Type B pancreatic cell (in vitro differentiated cells): ENCODE data around the gene APOBEC3A. TPM values are rescaled to one million over a fixed set of nuclear protein-coding genes. Genes with fewer than 3 reads are reported as not detected.
"Not testable (repeated sequence)": the region's sequence is repeated elsewhere in the genome, so short reads cannot be mapped to it uniquely, and the experiment has no call there.

Experiments used
- DNase-seq: peaks from one replicate; pipeline ENCODE4 v3.0.0; 2021; ENCODE audit warnings: mixed read lengths; ENCODE audit not compliant: unreplicated experiment; ENCODE audit errors: extremely low spot score
- H3K27ac Mint-ChIP-seq: 2 replicates; pipeline ENCODE4 v1.8.0; 2021; ENCODE audit warnings: mild to moderate bottlenecking, mixed read lengths
- H3K27me3 Mint-ChIP-seq: 2 replicates; pipeline ENCODE4 v1.8.0; 2021; ENCODE audit warnings: mixed read lengths
- H3K36me3 Mint-ChIP-seq: 2 replicates; pipeline ENCODE4 v1.8.0; 2021; ENCODE audit warnings: mixed read lengths
- H3K4me1 Mint-ChIP-seq: one replicate; pipeline ENCODE4 v1.8.0; 2021; ENCODE audit warnings: mixed read lengths; ENCODE audit not compliant: unreplicated experiment
- H3K4me3 Mint-ChIP-seq: 2 replicates; pipeline ENCODE4 v1.8.0; 2021; ENCODE audit warnings: mild to moderate bottlenecking, mixed read lengths
- H3K9me3 Mint-ChIP-seq: 2 replicates; pipeline ENCODE4 v1.8.0; 2021; ENCODE audit warnings: mixed read lengths
- total RNA-seq: library from RNA; stranded (reverse); gene quantifications from 2 replicates; pipeline ENCODE4 v1.2.1, GENCODE V29; 2021; ENCODE audit warnings: low replicate concordance
- TF ChIP-seq, protein P1 (sequence below): fragments of 200-600 bp; sonication (generic); conservative IDR thresholded peaks from 2 replicates; pipeline ENCODE4 v1.5.0; 2021; ENCODE audit warnings: antibody characterized with exemption, mild to moderate bottlenecking

Gene APOBEC3A
- total RNA-seq, 1 donor from 2014 or later = 1.6 TPM

DNA sequence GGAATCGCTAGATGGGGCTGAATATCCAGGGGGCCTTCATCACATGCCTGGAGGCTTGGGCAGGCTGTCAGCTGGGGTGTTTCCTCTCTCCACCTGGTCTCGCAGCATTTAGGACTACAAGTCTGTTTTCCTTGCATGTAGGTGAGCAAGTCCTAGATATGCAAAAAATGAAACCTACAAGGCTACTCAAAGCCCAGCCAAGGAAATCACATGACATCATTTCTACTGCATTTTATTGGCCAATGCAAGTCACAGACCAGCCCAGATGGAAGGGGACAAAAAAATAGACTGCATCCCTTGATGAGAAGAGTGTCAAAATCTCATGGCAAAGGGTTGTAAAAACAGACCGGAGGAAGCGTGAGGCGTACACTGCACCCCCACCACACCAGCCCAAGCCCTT lies 15.1 kb downstream of the APOBEC3A start:
- no peak overlapping the region for H3K4me3 Mint-ChIP-seq
- no peak for DNase-seq
- peaks cover 5% of the 10 kb centered on the region for H3K27me3 Mint-ChIP-seq
- TF ChIP-seq, protein P1, sequence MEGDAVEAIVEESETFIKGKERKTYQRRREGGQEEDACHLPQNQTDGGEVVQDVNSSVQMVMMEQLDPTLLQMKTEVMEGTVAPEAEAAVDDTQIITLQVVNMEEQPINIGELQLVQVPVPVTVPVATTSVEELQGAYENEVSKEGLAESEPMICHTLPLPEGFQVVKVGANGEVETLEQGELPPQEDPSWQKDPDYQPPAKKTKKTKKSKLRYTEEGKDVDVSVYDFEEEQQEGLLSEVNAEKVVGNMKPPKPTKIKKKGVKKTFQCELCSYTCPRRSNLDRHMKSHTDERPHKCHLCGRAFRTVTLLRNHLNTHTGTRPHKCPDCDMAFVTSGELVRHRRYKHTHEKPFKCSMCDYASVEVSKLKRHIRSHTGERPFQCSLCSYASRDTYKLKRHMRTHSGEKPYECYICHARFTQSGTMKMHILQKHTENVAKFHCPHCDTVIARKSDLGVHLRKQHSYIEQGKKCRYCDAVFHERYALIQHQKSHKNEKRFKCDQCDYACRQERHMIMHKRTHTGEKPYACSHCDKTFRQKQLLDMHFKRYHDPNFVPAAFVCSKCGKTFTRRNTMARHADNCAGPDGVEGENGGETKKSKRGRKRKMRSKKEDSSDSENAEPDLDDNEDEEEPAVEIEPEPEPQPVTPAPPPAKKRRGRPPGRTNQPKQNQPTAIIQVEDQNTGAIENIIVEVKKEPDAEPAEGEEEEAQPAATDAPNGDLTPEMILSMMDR = no peak
- H3K4me1 Mint-ChIP-seq = no peaks in the 10 kb centered on the region
- no peaks in the 10 kb centered on the region for H3K36me3 Mint-ChIP-seq
- no peak overlapping the region for H3K27ac Mint-ChIP-seq
- no peaks in the 10 kb centered on the region for H3K9me3 Mint-ChIP-seq

DNA sequence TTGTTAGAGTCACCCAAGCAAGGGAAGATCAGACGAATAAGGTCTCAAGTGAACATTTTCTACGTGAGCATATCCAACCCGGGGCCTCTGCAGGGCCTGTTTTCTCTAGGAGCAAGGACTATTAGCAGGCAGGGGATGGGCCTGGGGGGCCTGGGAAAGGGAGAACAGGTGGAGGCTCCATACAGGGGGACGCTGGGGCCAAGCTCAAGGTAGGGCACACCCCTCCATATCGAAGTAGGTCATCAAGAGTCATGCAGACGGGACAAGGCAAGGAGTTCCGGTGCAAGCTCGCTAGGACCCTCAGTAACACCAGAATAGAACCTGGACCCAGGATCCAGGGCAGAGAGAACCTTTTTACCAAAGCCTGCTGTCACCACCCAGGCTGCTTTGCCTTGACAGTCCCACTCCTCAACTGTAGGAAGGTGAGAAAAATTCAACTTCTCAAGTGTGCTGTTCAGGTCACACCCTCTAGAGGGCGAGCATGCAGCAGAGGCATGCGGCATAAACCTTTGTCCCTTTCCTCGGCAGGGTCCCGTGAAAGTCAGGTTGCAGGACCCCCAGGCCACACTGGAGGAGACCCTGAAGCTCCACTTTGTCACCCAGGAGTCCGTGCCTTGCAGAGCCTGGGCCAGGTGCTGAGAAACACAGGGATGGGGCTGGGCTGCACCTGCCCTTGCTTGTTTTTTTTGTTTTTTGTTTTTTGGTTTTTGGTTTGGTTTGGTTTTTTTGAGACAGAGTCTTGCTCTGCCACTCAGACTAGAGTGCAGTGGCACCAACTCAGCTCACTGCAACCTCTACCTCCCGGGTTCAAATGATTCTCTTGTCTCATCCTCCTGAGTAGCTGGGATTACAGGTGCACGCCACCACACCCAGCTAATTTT lies 16.1 kb downstream of the APOBEC3A start:
- DNase-seq = no peak
- no peak overlapping the region for H3K4me3 Mint-ChIP-seq
- TF ChIP-seq, protein P1 = peak; percentile 88

DNA sequence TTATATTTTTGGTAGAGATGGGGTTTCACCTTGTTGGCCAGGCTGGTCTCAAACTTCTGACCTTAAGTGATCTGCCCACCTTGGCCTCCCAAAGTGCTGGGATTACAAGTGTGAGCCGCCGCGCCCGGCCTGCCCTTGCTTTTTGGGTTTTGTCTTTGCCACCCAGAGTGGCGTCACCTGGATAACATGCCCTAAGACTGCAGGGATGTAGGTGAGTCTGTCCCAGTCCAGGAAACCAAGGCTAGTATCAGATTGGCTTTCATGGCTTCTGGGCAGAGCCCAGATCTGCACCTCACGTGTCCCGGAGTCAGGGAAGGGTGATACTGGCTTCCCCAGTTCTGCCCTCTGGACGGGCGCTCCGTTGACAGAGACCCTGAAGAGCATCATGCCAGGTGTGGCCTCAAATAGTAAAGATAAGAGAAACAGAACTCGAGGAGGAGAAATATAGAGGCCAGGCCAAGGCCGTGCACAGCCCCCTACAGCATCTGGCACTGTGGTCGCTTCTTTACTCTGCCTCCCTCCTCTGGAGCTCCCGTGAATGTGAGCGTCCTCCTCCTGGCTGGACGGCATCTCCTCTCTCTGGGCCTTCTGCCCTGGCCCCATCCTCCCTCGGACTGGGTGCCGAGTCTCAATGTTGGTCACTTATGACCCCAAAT lies 16.9 kb downstream of the APOBEC3A start:
- Mint-ChIP-seq H3K27me3 (peaks cover 5% of the 10 kb centered on the region), H3K27ac (no peak overlapping the region), H3K4me1 (no peaks in the 10 kb centered on the region), H3K4me3 (no peak overlapping the region), H3K36me3 (no peaks in the 10 kb centered on the region), H3K9me3 (no peaks in the 10 kb centered on the region)
- DNase-seq = no peak
- TF ChIP-seq, protein P1 = no peak

More for the DNA sequence above, 16.1 kb downstream of the APOBEC3A start:
- Mint-ChIP-seq H3K36me3 (no peaks in the 10 kb centered on the region), H3K27ac (no peak overlapping the region), H3K27me3 (peaks cover 5% of the 10 kb centered on the region), H3K4me1 (no peaks in the 10 kb centered on the region), H3K9me3 (no peaks in the 10 kb centered on the region)

DNA sequence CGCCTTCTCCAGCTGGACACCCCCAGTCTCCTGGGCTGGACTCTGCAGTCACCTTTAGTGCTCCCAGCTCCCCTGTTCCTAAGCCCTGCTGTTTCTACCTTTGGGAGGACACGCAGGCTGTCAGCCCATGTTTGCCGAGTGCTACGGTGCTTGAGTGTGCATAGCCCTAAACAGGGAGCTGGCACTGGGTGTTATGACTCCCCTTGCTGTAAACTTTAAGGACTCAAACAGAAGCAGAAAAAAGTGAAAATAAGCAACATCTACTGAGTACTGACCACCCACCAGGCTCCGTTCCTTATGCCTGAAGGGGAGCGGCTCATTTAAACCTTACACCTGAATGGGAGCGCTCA lies 17.4 kb downstream of the APOBEC3A start:
- no peaks in the 10 kb centered on the region for H3K9me3 Mint-ChIP-seq
- H3K36me3 Mint-ChIP-seq = no peaks in the 10 kb centered on the region
- no peak overlapping the region for H3K27ac Mint-ChIP-seq
- no peak overlapping the region for H3K4me3 Mint-ChIP-seq
- TF ChIP-seq, protein P1 = no peak
- no peak for DNase-seq
- H3K27me3 Mint-ChIP-seq = peaks cover 5% of the 10 kb centered on the region
- H3K4me1 Mint-ChIP-seq = no peaks in the 10 kb centered on the region

DNA sequence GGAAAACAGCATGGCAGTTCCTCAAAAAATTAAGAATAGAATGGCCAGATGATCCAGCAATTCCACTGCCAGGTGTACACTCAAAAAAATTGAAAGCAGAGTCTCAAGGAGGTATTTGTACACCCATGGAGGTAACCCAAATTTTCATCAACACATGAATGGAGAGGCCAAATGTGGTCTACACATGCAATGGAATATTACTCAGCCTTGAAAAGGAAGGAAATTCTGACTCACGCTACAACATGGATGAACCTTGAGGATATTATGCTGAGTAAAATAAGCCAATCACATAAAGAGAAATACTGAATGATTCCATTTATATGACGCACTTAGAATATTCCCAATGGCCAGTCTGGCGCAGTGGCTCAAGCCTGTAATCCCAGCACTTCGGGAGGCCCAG lies 19.9 kb downstream of the APOBEC3A start:
- H3K27me3 Mint-ChIP-seq, H3K36me3 Mint-ChIP-seq, H3K4me3 Mint-ChIP-seq, H3K4me1 Mint-ChIP-seq, H3K27ac Mint-ChIP-seq, H3K9me3 Mint-ChIP-seq, DNase-seq: not testable (repeated sequence)

DNA sequence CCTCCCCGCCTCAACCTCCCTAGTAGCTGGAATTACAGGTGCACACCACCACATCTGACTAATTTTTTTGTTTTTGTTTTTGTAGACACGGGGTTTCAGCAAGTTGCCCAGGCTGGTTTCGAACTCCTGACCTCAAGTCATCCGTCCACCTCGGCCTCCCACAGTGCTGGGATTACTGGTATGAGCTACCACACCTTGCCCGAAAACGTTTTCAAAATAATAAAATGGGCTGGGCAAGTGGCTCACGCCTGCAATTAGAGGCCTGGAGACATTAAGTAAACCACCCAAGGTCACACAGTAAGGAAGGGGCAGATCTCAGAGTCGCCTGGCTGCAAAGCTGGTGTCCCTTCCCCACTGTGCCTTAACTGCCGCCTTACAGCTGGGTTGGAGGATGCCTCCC lies 23.2 kb downstream of the APOBEC3A start:
- not testable (repeated sequence) for DNase-seq, H3K4me3 Mint-ChIP-seq, H3K9me3 Mint-ChIP-seq, H3K36me3 Mint-ChIP-seq, H3K4me1 Mint-ChIP-seq, H3K27ac Mint-ChIP-seq, H3K27me3 Mint-ChIP-seq
